Ishikawa (cell line): ENCODE measurements around the gene MEGF6.

Experiments used
- CEBPB ChIP-seq: IDR thresholded peaks from 2 replicates; pipeline ENCODE4 v1.6.1; 2012
- CREB1 ChIP-seq: IDR thresholded peaks from 2 replicates; pipeline ENCODE4 v1.6.1; 2012; ENCODE audit warnings: low read depth
- EGR1 ChIP-seq: IDR thresholded peaks from 2 replicates; pipeline ENCODE4 v1.6.1; 2012
- EP300 ChIP-seq: IDR thresholded peaks from 2 replicates; pipeline ENCODE4 v1.6.1; 2012; ENCODE audit warnings: borderline replicate concordance
- FOXM1 ChIP-seq: IDR thresholded peaks from 2 replicates; pipeline ENCODE4 v1.6.1; 2012; ENCODE audit warnings: low read depth, borderline replicate concordance
- MAX ChIP-seq: IDR thresholded peaks from 2 replicates; pipeline ENCODE4 v1.6.1; 2012
- NFIC ChIP-seq: IDR thresholded peaks from 2 replicates; pipeline ENCODE4 v1.6.1; 2012
- RAD21 ChIP-seq: IDR thresholded peaks from 2 replicates; pipeline ENCODE4 v1.6.1; 2012; ENCODE audit warnings: low read depth
- TAF1 ChIP-seq: IDR thresholded peaks from 2 replicates; pipeline ENCODE4 v1.6.1; 2012; ENCODE audit warnings: low read depth, mild to moderate bottlenecking
- TEAD4 ChIP-seq: IDR thresholded peaks from 2 replicates; pipeline ENCODE4 v1.6.1; 2012
- USF1 ChIP-seq: IDR thresholded peaks from 2 replicates; pipeline ENCODE4 v1.6.1; 2012
- YY1 ChIP-seq: IDR thresholded peaks from 2 replicates; pipeline ENCODE4 v1.6.1; 2012; ENCODE audit warnings: low read depth
- ZBTB7A ChIP-seq: IDR thresholded peaks from 2 replicates; pipeline ENCODE4 v1.6.1; 2012; ENCODE audit warnings: low read depth
- TF ChIP-seq, protein P1 (sequence below): IDR thresholded peaks from 2 replicates; pipeline ENCODE4 v1.6.1; 2012; ENCODE audit warnings: low read depth, mild to moderate bottlenecking

GRCh38 chr1:3537359-3537758 is 73.9 kb downstream of the MEGF6 start:
- no peak for TF ChIP-seq EP300
- no peak for TF ChIP-seq CEBPB
- no peak for TF ChIP-seq TAF1
- TF ChIP-seq, protein P1, sequence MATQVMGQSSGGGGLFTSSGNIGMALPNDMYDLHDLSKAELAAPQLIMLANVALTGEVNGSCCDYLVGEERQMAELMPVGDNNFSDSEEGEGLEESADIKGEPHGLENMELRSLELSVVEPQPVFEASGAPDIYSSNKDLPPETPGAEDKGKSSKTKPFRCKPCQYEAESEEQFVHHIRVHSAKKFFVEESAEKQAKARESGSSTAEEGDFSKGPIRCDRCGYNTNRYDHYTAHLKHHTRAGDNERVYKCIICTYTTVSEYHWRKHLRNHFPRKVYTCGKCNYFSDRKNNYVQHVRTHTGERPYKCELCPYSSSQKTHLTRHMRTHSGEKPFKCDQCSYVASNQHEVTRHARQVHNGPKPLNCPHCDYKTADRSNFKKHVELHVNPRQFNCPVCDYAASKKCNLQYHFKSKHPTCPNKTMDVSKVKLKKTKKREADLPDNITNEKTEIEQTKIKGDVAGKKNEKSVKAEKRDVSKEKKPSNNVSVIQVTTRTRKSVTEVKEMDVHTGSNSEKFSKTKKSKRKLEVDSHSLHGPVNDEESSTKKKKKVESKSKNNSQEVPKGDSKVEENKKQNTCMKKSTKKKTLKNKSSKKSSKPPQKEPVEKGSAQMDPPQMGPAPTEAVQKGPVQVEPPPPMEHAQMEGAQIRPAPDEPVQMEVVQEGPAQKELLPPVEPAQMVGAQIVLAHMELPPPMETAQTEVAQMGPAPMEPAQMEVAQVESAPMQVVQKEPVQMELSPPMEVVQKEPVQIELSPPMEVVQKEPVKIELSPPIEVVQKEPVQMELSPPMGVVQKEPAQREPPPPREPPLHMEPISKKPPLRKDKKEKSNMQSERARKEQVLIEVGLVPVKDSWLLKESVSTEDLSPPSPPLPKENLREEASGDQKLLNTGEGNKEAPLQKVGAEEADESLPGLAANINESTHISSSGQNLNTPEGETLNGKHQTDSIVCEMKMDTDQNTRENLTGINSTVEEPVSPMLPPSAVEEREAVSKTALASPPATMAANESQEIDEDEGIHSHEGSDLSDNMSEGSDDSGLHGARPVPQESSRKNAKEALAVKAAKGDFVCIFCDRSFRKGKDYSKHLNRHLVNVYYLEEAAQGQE = no peak
- TF ChIP-seq YY1 = no peak
- no peak for TF ChIP-seq FOXM1
- TF ChIP-seq NFIC = no peak
- no peak for TF ChIP-seq MAX
- no peak for TF ChIP-seq USF1
- no peak for TF ChIP-seq ZBTB7A
- TF ChIP-seq RAD21 = no peak
- TF ChIP-seq EGR1 = no peak
- TF ChIP-seq CREB1 = no peak
- TF ChIP-seq TEAD4 = no peak
